Measurements from ENCODE around the gene NSMCE3.

Gene NSMCE3

DNA sequence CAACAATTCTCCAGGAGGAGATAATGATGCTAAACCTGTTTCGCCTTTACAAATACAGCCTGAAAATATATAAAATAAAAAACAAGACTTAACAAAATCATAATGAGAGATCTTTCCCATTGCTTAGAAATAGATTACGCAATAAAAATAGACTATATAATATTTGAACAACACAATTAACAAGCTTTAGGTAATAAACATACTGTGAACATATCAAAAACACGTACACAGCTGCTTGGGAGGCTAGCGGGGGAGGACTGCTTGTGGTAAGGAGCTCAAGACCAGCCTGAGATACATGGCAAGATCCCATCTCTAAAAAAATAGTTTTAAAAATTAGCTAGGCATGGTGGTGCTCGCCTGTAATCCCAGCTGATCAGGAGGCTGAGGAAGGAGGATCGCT lies 8.7 kb downstream of the NSMCE3 start:
- TF ChIP-seq, protein P1, sequence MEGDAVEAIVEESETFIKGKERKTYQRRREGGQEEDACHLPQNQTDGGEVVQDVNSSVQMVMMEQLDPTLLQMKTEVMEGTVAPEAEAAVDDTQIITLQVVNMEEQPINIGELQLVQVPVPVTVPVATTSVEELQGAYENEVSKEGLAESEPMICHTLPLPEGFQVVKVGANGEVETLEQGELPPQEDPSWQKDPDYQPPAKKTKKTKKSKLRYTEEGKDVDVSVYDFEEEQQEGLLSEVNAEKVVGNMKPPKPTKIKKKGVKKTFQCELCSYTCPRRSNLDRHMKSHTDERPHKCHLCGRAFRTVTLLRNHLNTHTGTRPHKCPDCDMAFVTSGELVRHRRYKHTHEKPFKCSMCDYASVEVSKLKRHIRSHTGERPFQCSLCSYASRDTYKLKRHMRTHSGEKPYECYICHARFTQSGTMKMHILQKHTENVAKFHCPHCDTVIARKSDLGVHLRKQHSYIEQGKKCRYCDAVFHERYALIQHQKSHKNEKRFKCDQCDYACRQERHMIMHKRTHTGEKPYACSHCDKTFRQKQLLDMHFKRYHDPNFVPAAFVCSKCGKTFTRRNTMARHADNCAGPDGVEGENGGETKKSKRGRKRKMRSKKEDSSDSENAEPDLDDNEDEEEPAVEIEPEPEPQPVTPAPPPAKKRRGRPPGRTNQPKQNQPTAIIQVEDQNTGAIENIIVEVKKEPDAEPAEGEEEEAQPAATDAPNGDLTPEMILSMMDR (IDR thresholded peaks at IDR 0.05; ENCODE audit: low read depth, low read length, missing control alignments): no peak
- no peak for DNase-seq
- no peaks in the 10 kb centered on the region for H3K36me3 ChIP-seq (replicated peaks)
- H3K4me3 ChIP-seq (ENCODE audit: low read depth, low read length): no peak overlapping the region
- in situ Hi-C loops (cut with HindIII; ENCODE audit: low pct_ligation_motif_present, low sequenced_read_pairs): no loop called here
- H3K27ac ChIP-seq: no peak overlapping the region
- H3K27me3 ChIP-seq (replicated peaks): no peaks in the 10 kb centered on the region

DNA sequence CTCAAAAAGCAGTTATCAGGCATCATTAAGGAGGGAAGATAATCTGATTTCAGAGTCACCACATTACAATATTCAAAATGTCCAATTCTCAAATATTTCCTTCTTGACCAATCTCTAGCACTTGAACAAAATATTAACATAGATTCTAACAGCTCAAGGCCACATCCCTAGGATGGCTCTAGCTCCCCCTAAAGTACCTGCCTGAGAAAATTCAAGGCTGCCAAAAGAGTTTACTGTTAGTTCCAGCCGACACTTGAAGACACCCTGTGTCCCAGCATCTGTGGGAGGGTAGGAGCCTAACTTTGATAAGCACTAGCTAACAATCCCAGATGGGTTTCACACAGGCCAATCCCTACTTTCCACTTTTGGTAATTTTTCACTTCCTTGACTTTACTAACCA lies 10.4 kb downstream of the NSMCE3 start:
- DNase-seq: no peak
- H3K27me3 ChIP-seq (replicated peaks): no peaks in the 10 kb centered on the region
- no peak overlapping the region for H3K4me3 ChIP-seq (ENCODE audit: low read depth, low read length)
- in situ Hi-C loops (cut with HindIII; ENCODE audit: low pct_ligation_motif_present, low sequenced_read_pairs): no loop called here
- TF ChIP-seq, protein P1 (IDR thresholded peaks at IDR 0.05; ENCODE audit: low read depth, low read length, missing control alignments): no peak
- H3K36me3 ChIP-seq (replicated peaks): no peaks in the 10 kb centered on the region
- no peak overlapping the region for H3K27ac ChIP-seq

DNA sequence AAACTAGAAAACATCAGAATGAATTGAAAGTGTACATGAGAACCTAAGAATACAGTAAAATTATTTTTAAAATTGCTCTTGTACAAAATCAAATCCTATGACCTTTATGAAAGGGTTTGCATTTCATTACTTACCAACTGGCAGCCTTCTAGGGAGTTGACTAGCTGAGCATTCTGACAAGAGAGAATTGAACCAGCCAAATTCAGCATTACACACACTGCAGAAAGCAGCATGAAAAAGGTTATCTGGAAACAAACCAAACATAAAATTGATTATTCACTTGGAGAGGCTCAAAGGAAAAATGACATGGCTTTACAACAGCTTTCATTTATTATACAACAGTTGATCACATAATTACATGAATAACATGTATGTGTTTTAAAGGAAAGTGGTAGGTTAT lies 17.4 kb downstream of the NSMCE3 start:
- H3K27ac ChIP-seq: no peak overlapping the region
- no peak for DNase-seq
- in situ Hi-C loops (cut with HindIII; ENCODE audit: low pct_ligation_motif_present, low sequenced_read_pairs): no loop called here
- no peak overlapping the region for H3K4me3 ChIP-seq (ENCODE audit: low read depth, low read length)
- H3K27me3 ChIP-seq (replicated peaks): no peaks in the 10 kb centered on the region
- H3K36me3 ChIP-seq (replicated peaks): no peaks in the 10 kb centered on the region
- TF ChIP-seq, protein P1 (IDR thresholded peaks at IDR 0.05; ENCODE audit: low read depth, low read length, missing control alignments): no peak

DNA sequence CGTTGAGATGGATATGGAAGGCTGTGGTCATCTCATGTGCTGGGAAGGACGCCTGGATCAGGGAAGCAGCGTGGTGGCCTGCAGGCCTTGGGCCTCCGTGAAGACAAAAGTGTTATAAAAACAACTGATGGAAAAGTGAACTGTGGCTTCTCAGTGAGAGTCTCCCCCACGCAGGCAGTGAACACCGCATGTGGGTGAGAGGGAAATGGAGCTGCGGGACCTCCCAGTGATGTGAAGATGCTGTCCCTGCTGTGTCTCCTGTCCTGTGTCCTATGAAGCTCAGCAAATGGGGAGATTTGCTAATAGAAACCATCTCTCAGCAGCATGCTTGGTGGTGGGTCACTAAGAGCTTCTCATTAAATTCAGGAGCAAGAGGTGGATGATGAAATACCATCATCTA lies 25.1 kb downstream of the NSMCE3 start:
- H3K36me3 ChIP-seq (replicated peaks): no peaks in the 10 kb centered on the region
- no peak overlapping the region for H3K27ac ChIP-seq
- H3K27me3 ChIP-seq (replicated peaks): no peaks in the 10 kb centered on the region
- in situ Hi-C loops (cut with HindIII; ENCODE audit: low pct_ligation_motif_present, low sequenced_read_pairs): no loop called here
- TF ChIP-seq, protein P1 (IDR thresholded peaks at IDR 0.05; ENCODE audit: low read depth, low read length, missing control alignments): no peak
- no peak for DNase-seq
- H3K4me3 ChIP-seq (ENCODE audit: low read depth, low read length): no peak overlapping the region

DNA sequence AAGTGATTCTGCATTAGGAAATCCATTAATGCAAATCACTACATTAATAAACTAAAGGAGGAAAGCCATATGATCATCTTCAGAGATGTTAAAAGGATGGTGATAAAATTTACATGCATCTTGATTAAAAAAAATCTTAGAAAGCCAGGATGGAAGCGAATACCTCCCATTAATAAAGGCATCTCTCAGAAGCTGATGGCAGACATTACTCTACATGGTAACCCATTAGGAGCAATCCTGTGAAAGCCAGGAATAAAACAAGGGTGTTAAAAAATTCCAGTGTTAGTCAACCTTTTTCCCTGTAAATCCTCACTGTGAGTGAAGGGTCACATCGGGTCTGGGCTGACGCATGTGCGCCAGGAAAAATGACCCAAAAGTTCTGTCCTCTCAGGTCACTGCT lies 25.5 kb downstream of the NSMCE3 start:
- Histone ChIP-seq H3K27ac (no peak overlapping the region), H3K36me3 (replicated peaks) (no peaks in the 10 kb centered on the region), H3K27me3 (replicated peaks) (no peaks in the 10 kb centered on the region), H3K4me3 (ENCODE audit: low read depth, low read length) (no peak overlapping the region)
- DNase-seq: no peak
- TF ChIP-seq, protein P1 (IDR thresholded peaks at IDR 0.05; ENCODE audit: low read depth, low read length, missing control alignments): no peak
- in situ Hi-C loops (cut with HindIII; ENCODE audit: low pct_ligation_motif_present, low sequenced_read_pairs): no loop called here

DNA sequence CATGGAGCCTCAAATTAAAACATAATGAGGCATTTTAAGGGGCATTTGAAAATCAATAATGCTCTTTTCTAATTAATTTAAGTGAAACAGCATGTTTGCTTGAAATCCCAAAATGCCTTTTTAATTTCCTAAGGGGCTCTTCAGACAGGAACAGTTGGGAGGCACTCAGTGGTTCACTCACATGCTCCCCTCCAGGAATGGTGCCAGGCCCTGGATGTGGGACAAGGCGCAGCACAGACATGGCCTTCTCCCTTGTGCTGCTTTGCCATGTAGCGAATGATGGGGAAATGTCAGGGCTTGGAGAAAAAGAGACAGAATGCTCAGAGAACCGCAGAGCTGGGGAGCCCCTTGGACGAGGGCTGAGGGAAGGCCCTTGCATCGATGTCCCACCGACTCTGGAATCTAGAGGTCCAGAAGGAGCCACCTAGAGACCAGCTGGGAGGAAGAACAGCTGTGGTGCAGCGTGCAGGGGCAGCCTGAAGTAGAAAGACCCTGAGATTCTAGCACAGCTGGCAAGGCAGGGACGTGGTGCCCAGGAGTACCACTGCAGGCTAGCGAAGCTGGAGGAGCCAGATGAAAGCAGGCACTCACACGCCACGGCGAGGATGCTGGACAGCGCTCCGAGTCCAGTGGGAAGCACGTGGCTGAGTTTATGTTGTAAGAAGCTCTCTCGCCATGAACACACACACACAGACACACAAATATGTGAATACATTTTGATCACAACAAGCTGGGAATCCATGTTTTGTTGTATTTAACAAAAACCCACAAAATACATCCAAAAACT lies 27.0 kb downstream of the NSMCE3 start:
- in situ Hi-C loops (cut with HindIII; ENCODE audit: low pct_ligation_motif_present, low sequenced_read_pairs): no loop called here
- Histone ChIP-seq H3K36me3 (replicated peaks) (no peaks in the 10 kb centered on the region), H3K27ac (no peak overlapping the region), H3K4me3 (ENCODE audit: low read depth, low read length) (no peak overlapping the region), H3K27me3 (replicated peaks) (no peaks in the 10 kb centered on the region)
- DNase-seq: peak; percentile 19
- TF ChIP-seq, protein P1 (IDR thresholded peaks at IDR 0.05; ENCODE audit: low read depth, low read length, missing control alignments): no peak

Data from brain microvascular endothelial cell (primary cell).